Jurkat, Clone E6-1 (cell line): ENCODE results near the gene TPCN2.

ENCODE experiments used
- DNase-seq: peaks from one replicate; pipeline ENCODE4 v3.0.0-alpha.2; 2011; ENCODE audit warnings: low read depth, low spot score
- H3K4me3 ChIP-seq: 2 replicates; pipeline ENCODE4 v1.5.1; 2011; ENCODE audit warnings: mild to moderate bottlenecking, low read length, control low read depth, moderate library complexity

Gene TPCN2

GRCh38 chr11:69165775-69166174, 117.0 kb downstream of the TPCN2 start:
- DNase-seq: no peak

GRCh38 chr11:69166218-69167115, 117.7 kb downstream of the TPCN2 start:
- H3K4me3 ChIP-seq: no peak overlapping the region
- DNase-seq: peak; percentile 16

More at GRCh38 chr11:69165775-69166174, 117.0 kb downstream of the TPCN2 start:
- H3K4me3 ChIP-seq: no peak overlapping the region

- no peak for DNase-seq
- H3K4me3 ChIP-seq: no peak overlapping the region
These were observed 118.6 kb downstream of the TPCN2 start for GRCh38 chr11:69167130-69167915.

- no peak for DNase-seq
- no peak overlapping the region for H3K4me3 ChIP-seq
These were observed 119.4 kb downstream of the TPCN2 start for GRCh38 chr11:69167916-69168691.

DNA sequence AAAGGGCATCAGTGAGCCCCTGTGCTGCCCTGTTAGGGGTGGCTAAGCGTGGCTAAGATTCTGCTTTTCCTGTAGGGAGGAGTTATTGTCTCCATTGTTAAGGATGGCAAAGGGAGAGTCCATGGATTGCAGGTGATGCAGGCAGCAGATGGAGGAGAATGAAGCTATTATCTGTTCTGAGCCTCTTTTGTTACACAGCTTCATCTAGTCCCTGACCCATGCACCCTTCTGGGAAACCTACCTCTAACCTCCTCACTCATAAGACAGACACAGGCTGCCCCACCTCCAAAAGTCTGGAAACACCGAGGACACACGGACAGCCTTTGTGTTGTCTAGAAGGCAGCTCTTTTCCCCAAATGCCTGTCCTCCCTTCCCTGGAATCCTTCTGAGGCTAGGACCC, 120.7 kb downstream of the TPCN2 start:
- H3K4me3 ChIP-seq: no peak overlapping the region
- DNase-seq: no peak

DNA sequence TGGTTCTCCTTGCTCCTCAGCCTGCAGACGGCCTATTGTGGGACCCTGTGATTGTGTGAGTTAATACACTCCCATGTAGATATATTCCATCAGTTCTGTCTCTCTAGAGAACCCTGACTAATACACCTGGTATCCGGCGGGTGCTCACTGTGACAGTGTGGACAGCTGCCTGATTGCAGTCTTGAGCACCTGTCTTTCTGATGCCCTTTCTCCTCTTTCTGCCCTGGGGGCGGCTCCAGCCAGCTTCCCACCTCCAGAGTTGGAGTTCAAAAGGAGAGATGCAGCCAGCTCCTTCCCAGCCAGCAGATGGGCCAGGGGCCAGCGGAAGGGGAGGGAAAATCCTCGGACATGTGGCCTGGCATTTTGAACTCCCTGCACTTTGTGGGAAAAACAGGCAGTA, 122.0 kb downstream of the TPCN2 start:
- no peak overlapping the region for H3K4me3 ChIP-seq
- DNase-seq: no peak

- H3K4me3 ChIP-seq: no peak overlapping the region
These were observed 122.9 kb downstream of the TPCN2 start for GRCh38 chr11:69171476-69172240.

DNA sequence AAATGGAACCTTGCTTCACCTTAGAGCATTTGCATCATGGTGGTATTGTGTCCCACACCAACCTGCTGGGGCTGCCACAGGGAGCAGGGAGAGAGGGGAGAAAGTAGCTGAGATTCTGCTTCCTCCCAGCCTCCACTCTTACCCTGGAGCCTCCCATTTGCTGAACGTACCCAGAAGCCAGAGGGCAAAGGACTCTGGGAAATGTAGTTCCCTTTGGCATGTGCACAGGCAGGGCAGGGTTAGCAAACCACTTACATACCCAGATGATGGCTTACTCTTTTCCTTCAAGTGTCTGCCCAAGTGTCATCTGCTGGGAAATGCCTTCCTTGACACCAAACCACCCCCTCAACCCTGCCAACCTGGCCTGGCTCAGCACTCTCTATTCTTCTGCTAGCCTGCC, 123.9 kb downstream of the TPCN2 start:
- no peak overlapping the region for H3K4me3 ChIP-seq
- peak; percentile 27 for DNase-seq

More at GRCh38 chr11:69171476-69172240, 122.9 kb downstream of the TPCN2 start:
- DNase-seq: no peak

DNA sequence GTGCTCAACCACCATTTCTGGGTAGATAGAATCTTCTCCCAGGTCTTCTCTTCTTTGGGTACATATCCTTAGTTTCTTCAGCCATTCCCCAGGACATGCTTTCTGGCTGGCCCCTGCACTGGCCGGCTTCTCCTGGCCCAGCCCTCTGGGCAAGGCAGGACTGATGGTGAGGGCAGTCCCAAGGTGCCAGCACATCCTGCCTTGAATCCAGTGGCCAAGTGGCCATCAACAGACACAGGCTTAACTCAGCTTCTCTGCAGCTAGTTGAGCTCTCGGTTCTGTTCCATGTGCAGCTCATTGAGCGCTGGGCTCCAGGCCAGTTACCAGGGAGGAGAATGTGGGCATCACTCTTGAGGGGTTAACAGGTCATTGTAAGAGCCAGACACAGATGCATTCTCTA, 124.6 kb downstream of the TPCN2 start:
- no peak for DNase-seq
- no peak overlapping the region for H3K4me3 ChIP-seq

DNA sequence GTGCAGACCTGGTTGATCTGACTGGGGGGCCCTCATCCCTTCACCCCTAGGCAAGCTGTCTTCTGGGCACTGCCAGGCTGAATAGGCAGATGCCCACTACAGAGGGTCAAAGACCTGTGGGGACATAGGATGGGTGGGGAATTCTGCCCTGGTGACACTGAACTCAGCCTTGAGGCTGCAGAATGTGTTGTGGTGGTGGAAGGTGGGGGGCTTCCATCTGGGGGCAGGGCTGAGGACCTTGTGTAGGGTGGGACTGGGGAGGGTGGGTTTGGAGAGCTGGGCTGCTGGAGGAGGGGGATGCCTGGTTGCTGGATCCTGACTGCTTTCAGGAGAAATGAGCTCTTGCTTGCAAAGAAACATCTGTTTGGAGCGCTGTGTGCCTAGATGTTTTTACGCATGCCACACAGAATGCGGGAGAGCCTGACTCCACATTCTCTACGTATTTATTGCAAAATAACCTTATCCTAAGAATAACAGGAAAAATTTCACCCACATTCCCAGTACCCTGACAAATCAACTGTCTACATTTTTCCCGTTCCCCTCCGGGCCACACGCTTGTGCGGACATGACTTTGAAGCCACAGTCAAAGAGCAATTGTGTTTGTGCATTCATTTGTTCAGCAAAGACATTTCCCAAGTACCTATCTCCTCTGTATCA, 125.3 kb downstream of the TPCN2 start:
- H3K4me3 ChIP-seq: no peak overlapping the region
- no peak for DNase-seq

DNA sequence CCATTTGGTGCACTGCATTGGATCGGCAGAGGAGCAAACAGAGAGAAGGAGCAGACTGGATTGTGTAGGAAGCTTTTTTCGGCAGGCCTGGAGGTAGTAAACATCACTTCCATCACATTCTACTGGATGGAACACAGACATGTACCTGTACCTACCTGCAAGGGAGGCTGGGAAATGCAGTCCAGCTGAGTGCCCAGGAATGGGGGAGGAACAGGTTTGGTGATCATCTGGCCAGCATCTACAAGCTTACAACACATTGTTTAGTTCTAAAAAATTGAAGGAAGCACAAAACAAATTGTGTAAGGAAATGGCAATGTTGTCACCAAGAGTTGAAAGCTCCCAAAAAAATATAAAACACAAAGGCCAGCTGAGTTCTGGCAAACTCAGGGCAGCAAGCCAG, 126.1 kb downstream of the TPCN2 start:
- DNase-seq: no peak
- H3K4me3 ChIP-seq: no peak overlapping the region

- DNase-seq: no peak
- no peak overlapping the region for H3K4me3 ChIP-seq
These were observed 130.2 kb downstream of the TPCN2 start for GRCh38 chr11:69178819-69179482.

GRCh38 chr11:69180226-69180625, 131.5 kb downstream of the TPCN2 start:
- H3K4me3 ChIP-seq: no peak overlapping the region
- no peak for DNase-seq

DNA sequence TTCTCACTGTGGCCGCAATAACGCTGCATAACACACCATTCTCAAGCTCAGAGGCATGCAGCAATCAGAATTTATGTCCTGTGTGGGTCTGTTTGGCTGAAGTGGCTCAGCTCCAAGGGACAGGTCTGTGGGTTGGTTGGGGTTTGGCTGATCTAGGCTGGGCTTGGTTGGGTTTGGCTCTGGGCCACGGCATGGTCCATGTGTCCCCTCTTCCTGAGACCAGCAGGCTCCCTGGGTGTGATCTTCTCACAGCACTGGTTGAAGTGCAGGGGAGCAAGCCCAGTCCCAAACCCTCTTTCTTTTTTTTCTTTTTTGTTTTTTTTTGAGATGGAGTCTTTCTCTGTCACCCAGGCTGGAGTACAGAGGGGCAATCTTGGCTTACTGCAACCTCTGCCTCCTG, 132.0 kb downstream of the TPCN2 start:
- no peak overlapping the region for H3K4me3 ChIP-seq
- DNase-seq: no peak

GRCh38 chr11:69183613-69184012, 134.9 kb downstream of the TPCN2 start:
- DNase-seq: no peak
- H3K4me3 ChIP-seq: no peak overlapping the region
